K562 (cell line): Measurements from ENCODE around the gene PM20D2. TPM values are rescaled to one million over a fixed set of nuclear protein-coding genes. Genes with fewer than 3 reads are reported as not detected.
A peak's percentile ranks its signal among the peaks of the same experiment; 100 is the strongest.

ENCODE experiments used
- BCOR ChIP-seq: fragments of 450-650 bp; IDR thresholded peaks from 2 replicates; pipeline ENCODE4 v1.6.1; 2016
- CAMTA2 ChIP-seq: fragments of 250-450 bp; sonication (Bioruptor Pico); conservative IDR thresholded peaks from 2 replicates; pipeline ENCODE4 v1.5.1; 2022
- CXXC5 ChIP-seq: fragments of 250-450 bp; sonication (Bioruptor Pico); IDR thresholded peaks from 2 replicates; pipeline ENCODE4 v1.8.0; 2022; ENCODE audit warnings: inconsistent platforms, mild to moderate bottlenecking, moderate library complexity
- KLF13 ChIP-seq: fragments of 450-650 bp; IDR thresholded peaks from 2 replicates; pipeline ENCODE4 v1.6.1; 2016; ENCODE audit warnings: missing genetic modification characterization, low read depth, mild to moderate bottlenecking, missing compliant biosample characterization, moderate library complexity, borderline replicate concordance
- MTA3 ChIP-seq: fragments of 450-650 bp; formaldehyde crosslinking; IDR thresholded peaks from 2 replicates; pipeline ENCODE4 v1.6.1; 2017; ENCODE audit warnings: mild to moderate bottlenecking, borderline replicate concordance
- MYC ChIP-seq, 2 experiments: fragments of 250-450 bp in 1 of 2; sonication (Bioruptor Pico) in 1 of 2; IDR thresholded peaks; 2 replicates each; pipeline versions ENCODE4 v1.5.1 to v1.6.1; 2012 to 2021; ENCODE audit warnings: low read depth in 2 of 2, borderline replicate concordance in 1 of 2, improper control_type of control experiment in 1 of 2, low read length in 1 of 2, mild to moderate bottlenecking in 1 of 2, moderate library complexity in 1 of 2
- PCBP1 ChIP-seq: fragments of 200-400 bp; formaldehyde crosslinking; IDR thresholded peaks from 2 replicates; pipeline ENCODE4 v1.6.1; 2018; ENCODE audit warnings: mild to moderate bottlenecking, low read depth, low read length; ENCODE audit not compliant: poor library complexity, severe bottlenecking
- PHF21A ChIP-seq: fragments of 450-650 bp; IDR thresholded peaks from 2 replicates; pipeline ENCODE4 v1.6.1; 2017; ENCODE audit warnings: low read depth, borderline replicate concordance
- POLR2G ChIP-seq: fragments of 200-400 bp; formaldehyde crosslinking; IDR thresholded peaks from 2 replicates; pipeline ENCODE4 v1.6.1; 2017; ENCODE audit warnings: low read depth, mild to moderate bottlenecking, antibody characterized with exemption, low read length, moderate library complexity
- RB1 ChIP-seq: fragments of 450-650 bp; IDR thresholded peaks from 2 replicates; pipeline ENCODE4 v1.6.1; 2017; ENCODE audit warnings: low read depth, mild to moderate bottlenecking
- ZNF507 ChIP-seq: conservative IDR thresholded peaks from 2 replicates; pipeline ENCODE4 v1.6.1; 2017; ENCODE audit warnings: missing genetic modification characterization, missing compliant biosample characterization
- polyA plus RNA-seq, 8 experiments: library from polyadenylated mRNA; depleted of rRNA in 4 of 8; stranded (reverse) in 5 of 8; unstranded in 3 of 8; fragments of >200 nt; fragmentation: Nextera tagmentation in 2 of 8; fragmentation: Illumina TruSeq in 1 of 8; extraction: Ambion mirVana in 2 of 8; extraction: Trizol in 1 of 8; gene quantifications; 2 replicates each; pipeline versions ENCODE4 v1.2.1 to v1.2.3, GENCODE V29; 2011 to 2014; ENCODE audit warnings: inconsistent platforms in 1 of 8, missing spikeins in 1 of 8
- total RNA-seq, 7 experiments: library from RNA; depleted of rRNA in 6 of 7; stranded (reverse); fragments of >200 nt in 6 of 7; fragmentation: Illumina TruSeq in 2 of 7; extraction: Trizol in 2 of 7; gene quantifications; 2 replicates each; pipeline versions ENCODE4 v1.2.1 to v1.2.3, GENCODE V29; 2011 to 2021; ENCODE audit warnings: low replicate concordance in 1 of 7
- TF ChIP-seq, protein P1 (sequence below): sonication (generic); formaldehyde crosslinking; IDR thresholded peaks from 2 replicates; pipeline ENCODE4 v1.9.0; 2022; ENCODE audit warnings: mild to moderate bottlenecking, missing genetic modification reagents
- TF ChIP-seq, protein P2 (sequence below): fragments of 450-650 bp; IDR thresholded peaks from 2 replicates; pipeline ENCODE4 v1.6.1; 2017; ENCODE audit warnings: antibody characterized with exemption, mild to moderate bottlenecking
- TF ChIP-seq, protein P3 (sequence below): fragments of 250-450 bp; sonication (Bioruptor Pico); IDR thresholded peaks from 2 replicates; pipeline ENCODE4 v1.8.0; 2022; ENCODE audit warnings: moderate library complexity, mild to moderate bottlenecking, inconsistent platforms

PM20D2 gene
- total and polyA plus RNA-seq, 9 of the 15 experiments (the other 6 are each of a cell fraction or from before 2014, with no cell fraction given), result 0.30 to 2.6 (median 1.00) TPM

DNA sequence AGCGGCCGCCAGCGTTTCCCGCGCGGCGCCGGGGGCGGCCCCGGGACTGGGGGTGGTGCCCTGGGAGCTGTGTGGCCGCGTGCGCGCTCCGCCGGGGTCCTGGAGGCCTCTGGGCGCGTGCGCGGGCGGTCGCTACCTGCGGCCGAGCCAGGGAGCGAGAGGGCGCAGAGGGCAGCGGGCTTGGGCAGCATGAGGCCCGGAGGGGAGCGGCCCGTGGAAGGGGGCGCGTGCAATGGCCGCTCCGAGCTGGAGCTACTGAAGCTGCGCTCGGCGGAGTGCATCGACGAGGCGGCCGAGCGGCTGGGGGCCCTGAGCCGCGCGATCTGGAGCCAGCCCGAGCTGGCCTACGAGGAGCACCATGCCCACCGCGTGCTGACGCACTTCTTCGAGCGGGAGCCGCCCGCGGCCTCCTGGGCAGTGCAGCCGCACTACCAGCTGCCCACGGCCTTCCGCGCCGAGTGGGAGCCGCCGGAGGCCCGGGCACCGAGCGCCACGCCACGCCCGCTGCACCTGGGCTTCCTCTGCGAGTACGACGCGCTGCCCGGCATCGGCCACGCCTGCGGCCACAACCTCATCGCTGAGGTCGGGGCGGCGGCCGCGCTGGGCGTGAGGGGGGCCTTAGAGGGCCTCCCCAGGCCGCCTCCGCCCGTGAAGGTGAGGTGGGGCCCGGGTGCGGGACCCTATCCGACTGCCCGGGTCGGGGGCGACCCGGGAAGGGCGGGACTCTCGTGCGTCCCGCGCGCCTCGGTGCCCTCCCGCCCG is at the start of gene PM20D2 (continued):
- TF ChIP-seq MYC (IDR thresholded peaks at IDR 0.05; ENCODE audit: low read depth, low read length), result peak; percentile 29; the same call in 1 of the 2 replicates
- TF ChIP-seq MYC (CRISPR knock-in tag; IDR thresholded peaks at IDR 0.05; ENCODE audit: borderline replicate concordance, low read depth), result no peak
- TF ChIP-seq KLF13 (tag), result no peak
- 0 out of 2 replicates have a peak, but pooled peaks have one; percentile 10 for TF ChIP-seq RB1
- TF ChIP-seq CAMTA2 (CRISPR knock-in tag), result no peak
- no peak for TF ChIP-seq ZNF507 (tag)
- TF ChIP-seq POLR2G, result peak; percentile 61
- TF ChIP-seq PCBP1, result peak; percentile 7
- TF ChIP-seq, protein P1, sequence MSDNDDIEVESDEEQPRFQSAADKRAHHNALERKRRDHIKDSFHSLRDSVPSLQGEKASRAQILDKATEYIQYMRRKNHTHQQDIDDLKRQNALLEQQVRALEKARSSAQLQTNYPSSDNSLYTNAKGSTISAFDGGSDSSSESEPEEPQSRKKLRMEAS (CRISPR knock-in tag), result peak; percentile 33; the same call in 1 of the 2 replicates
- TF ChIP-seq BCOR, result no peak
- TF ChIP-seq, protein P2, sequence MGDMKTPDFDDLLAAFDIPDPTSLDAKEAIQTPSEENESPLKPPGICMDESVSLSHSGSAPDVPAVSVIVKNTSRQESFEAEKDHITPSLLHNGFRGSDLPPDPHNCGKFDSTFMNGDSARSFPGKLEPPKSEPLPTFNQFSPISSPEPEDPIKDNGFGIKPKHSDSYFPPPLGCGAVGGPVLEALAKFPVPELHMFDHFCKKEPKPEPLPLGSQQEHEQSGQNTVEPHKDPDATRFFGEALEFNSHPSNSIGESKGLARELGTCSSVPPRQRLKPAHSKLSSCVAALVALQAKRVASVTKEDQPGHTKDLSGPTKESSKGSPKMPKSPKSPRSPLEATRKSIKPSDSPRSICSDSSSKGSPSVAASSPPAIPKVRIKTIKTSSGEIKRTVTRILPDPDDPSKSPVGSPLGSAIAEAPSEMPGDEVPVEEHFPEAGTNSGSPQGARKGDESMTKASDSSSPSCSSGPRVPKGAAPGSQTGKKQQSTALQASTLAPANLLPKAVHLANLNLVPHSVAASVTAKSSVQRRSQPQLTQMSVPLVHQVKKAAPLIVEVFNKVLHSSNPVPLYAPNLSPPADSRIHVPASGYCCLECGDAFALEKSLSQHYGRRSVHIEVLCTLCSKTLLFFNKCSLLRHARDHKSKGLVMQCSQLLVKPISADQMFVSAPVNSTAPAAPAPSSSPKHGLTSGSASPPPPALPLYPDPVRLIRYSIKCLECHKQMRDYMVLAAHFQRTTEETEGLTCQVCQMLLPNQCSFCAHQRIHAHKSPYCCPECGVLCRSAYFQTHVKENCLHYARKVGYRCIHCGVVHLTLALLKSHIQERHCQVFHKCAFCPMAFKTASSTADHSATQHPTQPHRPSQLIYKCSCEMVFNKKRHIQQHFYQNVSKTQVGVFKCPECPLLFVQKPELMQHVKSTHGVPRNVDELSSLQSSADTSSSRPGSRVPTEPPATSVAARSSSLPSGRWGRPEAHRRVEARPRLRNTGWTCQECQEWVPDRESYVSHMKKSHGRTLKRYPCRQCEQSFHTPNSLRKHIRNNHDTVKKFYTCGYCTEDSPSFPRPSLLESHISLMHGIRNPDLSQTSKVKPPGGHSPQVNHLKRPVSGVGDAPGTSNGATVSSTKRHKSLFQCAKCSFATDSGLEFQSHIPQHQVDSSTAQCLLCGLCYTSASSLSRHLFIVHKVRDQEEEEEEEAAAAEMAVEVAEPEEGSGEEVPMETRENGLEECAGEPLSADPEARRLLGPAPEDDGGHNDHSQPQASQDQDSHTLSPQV, result 0 out of 2 replicates have a peak, but pooled peaks have one; percentile 23
- 0 out of 2 replicates have a peak, but pooled peaks have one; percentile 30 for TF ChIP-seq CXXC5 (CRISPR knock-in tag)
- TF ChIP-seq, protein P3, sequence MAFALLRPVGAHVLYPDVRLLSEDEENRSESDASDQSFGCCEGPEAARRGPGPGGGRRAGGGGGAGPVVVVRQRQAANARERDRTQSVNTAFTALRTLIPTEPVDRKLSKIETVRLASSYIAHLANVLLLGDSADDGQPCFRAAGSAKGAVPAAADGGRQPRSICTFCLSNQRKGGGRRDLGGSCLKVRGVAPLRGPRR (CRISPR knock-in tag), result no peak
- no peak for TF ChIP-seq PHF21A
- 0 out of 2 replicates have a peak, but pooled peaks have one; percentile 36 for TF ChIP-seq MTA3
